IgD-negative memory B cell (primary cell): ENCODE data around the gene PTCH1. TPM values are rescaled to one million over a fixed set of nuclear protein-coding genes. Genes with fewer than 3 reads are reported as not detected.
A peak's percentile ranks its signal among the peaks of the same experiment; 100 is the strongest.

ENCODE experiments used
- H3K27ac Mint-ChIP-seq, 3 donors: one replicate each; pipeline ENCODE4 v1.8.0; 2020 to 2022; ENCODE audit warnings: mild to moderate bottlenecking in 3 of 3, mixed read lengths in 3 of 3, moderate library complexity in 1 of 3
- H3K27me3 Mint-ChIP-seq: one replicate; pipeline ENCODE4 v1.8.0; 2021; ENCODE audit warnings: mixed read lengths
- H3K36me3 Mint-ChIP-seq: one replicate; pipeline ENCODE4 v1.8.0; 2020; ENCODE audit warnings: mild to moderate bottlenecking, mixed read lengths
- H3K4me1 Mint-ChIP-seq, 3 donors: one replicate each; pipeline ENCODE4 v1.8.0; 2020 to 2022; ENCODE audit warnings: mixed read lengths in 3 of 3, mild to moderate bottlenecking in 1 of 3
- H3K4me3 Mint-ChIP-seq, 4 donors: one replicate each; pipeline ENCODE4 v1.8.0; 2020 to 2022; ENCODE audit warnings: mild to moderate bottlenecking in 4 of 4, mixed read lengths in 4 of 4, moderate library complexity in 3 of 4
- H3K9me3 Mint-ChIP-seq, 3 donors: one replicate each; pipeline ENCODE4 v1.8.0; 2020 to 2021; ENCODE audit warnings: mixed read lengths in 3 of 3, mild to moderate bottlenecking in 1 of 3
- polyA plus RNA-seq: library from polyadenylated mRNA; unstranded; fragments of 300-500 nt; fragmentation: Illumina TruSeq; gene quantifications from one replicate; pipeline ENCODE4 v1.2.3, GENCODE V29; 2021

The PTCH1 gene
- 19.3 TPM for polyA plus RNA-seq

DNA sequence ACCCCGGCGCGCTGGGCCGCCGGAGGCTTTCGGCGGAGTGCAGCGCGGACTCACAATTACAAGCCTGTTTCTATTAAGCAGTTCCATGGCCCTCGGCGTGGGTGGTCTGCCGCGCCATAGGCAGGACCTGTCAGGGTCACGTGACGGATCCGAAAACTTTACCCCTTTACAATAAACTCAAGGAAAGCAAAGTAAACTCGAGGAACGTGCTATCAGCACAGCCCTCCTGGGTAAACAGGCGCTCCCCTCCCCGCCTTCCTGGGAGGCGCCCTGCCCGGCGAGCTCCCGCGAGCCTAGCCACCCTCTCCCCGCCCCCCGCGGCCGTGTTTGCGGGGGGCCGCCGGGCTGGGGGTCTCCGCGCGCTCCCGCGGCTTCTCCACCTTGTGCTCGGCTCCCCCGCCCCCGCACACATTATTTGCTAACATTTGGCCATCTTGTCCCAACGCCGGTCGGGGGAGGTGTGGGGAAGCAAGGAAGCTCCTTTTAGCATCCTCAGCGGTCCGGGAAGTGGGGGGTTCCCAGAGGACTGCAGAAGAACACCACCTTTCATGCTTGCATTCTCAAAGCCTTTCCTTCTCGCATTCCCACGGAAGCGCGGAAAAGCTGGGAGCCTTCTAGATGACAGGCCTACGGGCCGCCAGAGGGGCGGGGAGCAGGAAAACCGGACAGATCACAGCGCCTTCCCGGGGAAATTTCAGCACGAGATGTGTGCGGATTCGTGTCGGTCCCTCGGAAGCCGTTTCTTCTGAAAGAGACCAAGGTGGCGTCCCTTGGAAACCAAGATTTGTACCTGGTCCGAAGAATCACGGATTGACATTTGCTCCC, at the start of gene PTCH1:
PTCH1 (minus strand) TSS at position 238 of the 825 bp plus-strand sequence.
- Mint-ChIP-seq H3K27ac (peak within 1 kb of the TSS; percentile 55 to 82 (median 70)), H3K9me3 (peaks cover 0 to 11% (median 4%) of the 10 kb centered on the region in 3 donors), H3K4me3 (peak within 1 kb of the TSS; percentile 88 to 98 (median 96)), H3K4me1 (peaks cover 5 to 7% (median 6%) of the 10 kb centered on the region in 3 donors), H3K27me3 (peaks cover 31% of the 10 kb centered on the region), H3K36me3 (peaks cover 3% of the 10 kb centered on the region)

DNA sequence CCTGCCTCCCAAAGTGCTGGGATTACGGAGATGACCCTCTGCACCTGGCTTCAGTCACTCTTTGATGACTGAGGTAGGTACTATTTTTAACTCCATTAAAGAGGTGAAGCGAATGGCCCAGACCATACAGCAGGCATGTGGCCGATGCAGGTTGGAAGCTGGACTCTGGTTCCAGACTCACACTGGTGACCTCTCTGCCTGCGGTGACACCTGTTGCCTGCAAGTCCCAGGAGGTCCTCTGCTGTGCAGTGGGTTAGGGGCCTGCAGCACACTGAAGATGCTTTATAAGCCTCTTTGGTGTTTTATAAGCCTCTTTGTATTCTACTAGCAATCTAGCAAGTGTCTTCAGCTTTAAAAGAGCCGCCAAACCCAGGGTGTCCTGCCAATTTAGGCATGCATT, 49.2 kb upstream of the PTCH1 start:
- Mint-ChIP-seq H3K4me1 (peaks cover 2 to 8% (median 6%) of the 10 kb centered on the region in 3 donors), H3K9me3 (peaks cover 0 to 2% (median 2%) of the 10 kb centered on the region in 3 donors), H3K4me3 (no peak overlapping the region), H3K27ac (no peak overlapping the region), H3K27me3 (peaks cover 26% of the 10 kb centered on the region), H3K36me3 (no peaks in the 10 kb centered on the region)

DNA sequence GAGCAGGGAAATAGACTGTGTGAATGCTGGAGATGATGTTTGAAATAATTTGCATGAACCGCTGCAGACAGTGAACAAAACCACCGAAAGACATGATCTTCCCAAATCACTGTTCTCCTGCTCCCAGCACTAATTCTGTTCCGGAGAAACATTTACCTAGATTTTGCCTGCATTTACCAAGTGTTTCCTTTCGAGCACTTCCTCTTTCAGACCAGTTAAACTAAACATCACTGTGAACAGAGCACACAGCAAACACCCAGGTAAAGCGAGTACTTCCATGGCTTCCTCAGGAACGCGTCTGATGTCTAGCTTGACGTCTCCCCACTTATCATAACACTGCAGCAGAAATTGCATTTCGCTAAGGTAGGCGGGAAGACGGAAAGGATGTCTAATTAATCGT, 45.1 kb upstream of the PTCH1 start:
- Mint-ChIP-seq H3K27me3 (peaks cover 16% of the 10 kb centered on the region), H3K27ac (no peak overlapping the region), H3K4me3 (peak overlapping the region in 1 of 4 donors; percentile 50)

DNA sequence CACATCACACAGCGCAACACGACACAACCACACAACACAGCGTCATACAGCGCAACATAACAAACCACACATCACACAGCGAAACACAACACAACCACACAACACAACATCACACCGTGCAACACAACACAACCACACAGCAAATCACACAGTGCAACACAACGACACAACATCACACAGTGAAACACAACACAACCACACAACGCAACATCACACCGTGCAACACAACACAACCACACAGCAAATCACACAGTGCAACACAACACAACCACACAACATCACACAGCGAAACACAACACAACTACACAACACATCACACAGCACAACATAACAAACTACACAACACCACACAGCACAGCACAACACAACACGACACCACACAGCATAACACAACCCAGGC, 40.4 kb upstream of the PTCH1 start:
- Mint-ChIP-seq H3K4me1 (peaks cover 6 to 7% (median 6%) of the 10 kb centered on the region in 3 donors), H3K4me3 (peak overlapping the region in 1 of 4 donors; percentile 5), H3K36me3 (no peaks in the 10 kb centered on the region), H3K27ac (no peak overlapping the region), H3K9me3 (peaks cover 0 to 4% (median 2%) of the 10 kb centered on the region in 3 donors), H3K27me3 (peaks cover 27% of the 10 kb centered on the region)

More for the DNA sequence above, 45.1 kb upstream of the PTCH1 start:
- H3K9me3 Mint-ChIP-seq: peaks cover 0 to 2% (median 0%) of the 10 kb centered on the region in 3 donors
- H3K36me3 Mint-ChIP-seq: no peaks in the 10 kb centered on the region
- peaks cover 6% of the 10 kb centered on the region in 3 donors for H3K4me1 Mint-ChIP-seq

DNA sequence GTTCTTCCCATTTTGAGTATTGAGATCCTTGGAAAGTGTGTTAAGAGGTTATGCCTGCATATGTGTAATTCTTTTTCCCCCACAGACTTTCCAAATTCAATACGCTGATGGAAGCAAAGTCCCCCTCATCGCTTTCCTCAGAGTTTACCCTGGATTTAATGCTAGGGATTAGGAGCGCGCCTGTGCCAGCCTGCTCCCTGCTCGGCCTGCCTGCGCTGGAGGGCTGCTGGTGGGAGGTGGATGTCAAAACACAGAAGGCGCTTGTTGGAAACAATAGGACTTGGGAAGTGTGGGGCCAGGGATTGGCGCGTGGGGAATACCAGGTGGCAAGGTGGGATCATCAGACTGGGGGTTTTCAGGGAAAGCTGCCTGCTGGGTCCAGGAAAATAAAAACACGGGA, 39.8 kb upstream of the PTCH1 start:
- peaks cover 0 to 5% (median 0%) of the 10 kb centered on the region in 3 donors for H3K4me1 Mint-ChIP-seq
- no peaks in the 10 kb centered on the region for H3K36me3 Mint-ChIP-seq
- H3K9me3 Mint-ChIP-seq: peaks cover 0 to 4% (median 2%) of the 10 kb centered on the region in 3 donors
- no peak overlapping the region for H3K4me3 Mint-ChIP-seq
- H3K27me3 Mint-ChIP-seq: peaks cover 26% of the 10 kb centered on the region
- no peak overlapping the region for H3K27ac Mint-ChIP-seq

DNA sequence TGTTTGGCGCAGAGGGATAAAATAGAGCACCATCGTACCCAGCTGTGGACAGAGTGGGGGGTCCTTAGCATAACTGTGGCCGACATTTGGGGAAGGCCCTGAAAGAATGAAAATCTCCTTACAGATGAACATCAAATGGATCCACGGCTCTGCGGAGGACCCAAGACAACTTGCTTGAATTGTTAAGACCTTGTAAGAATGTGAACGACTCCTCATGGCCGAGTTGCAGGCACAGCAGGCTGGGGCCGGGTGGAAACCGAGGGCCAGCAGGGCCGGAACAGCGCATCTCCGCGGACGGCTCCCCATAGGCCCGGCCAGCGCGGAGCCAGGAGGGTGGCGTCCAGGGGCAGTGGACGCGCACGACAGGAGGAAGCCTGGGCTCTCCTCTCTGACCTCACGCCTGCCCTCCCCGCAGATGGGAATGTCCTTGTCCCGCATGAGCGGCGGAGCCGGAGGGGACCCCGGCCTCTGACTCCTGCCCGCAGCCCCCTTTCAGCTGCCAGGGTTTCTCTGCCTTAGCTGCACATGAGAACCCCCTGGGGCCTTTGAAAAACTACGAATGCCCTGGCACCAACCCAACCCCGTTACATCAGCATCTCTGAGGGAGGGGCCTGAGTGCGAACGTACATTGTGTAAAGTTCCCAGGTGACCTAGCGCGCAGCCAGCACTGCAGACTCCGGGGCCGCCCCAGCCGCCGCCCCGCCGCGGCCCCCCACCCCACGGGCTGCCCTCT, 36.2 kb upstream of the PTCH1 start:
- H3K4me1 Mint-ChIP-seq: peaks cover 0 to 5% (median 0%) of the 10 kb centered on the region in 3 donors
- no peaks in the 10 kb centered on the region for H3K36me3 Mint-ChIP-seq
- no peak overlapping the region for H3K27ac Mint-ChIP-seq
- peaks cover 23% of the 10 kb centered on the region for H3K27me3 Mint-ChIP-seq
- H3K9me3 Mint-ChIP-seq: peaks cover 0 to 4% (median 0%) of the 10 kb centered on the region in 3 donors
- no peak overlapping the region for H3K4me3 Mint-ChIP-seq

DNA sequence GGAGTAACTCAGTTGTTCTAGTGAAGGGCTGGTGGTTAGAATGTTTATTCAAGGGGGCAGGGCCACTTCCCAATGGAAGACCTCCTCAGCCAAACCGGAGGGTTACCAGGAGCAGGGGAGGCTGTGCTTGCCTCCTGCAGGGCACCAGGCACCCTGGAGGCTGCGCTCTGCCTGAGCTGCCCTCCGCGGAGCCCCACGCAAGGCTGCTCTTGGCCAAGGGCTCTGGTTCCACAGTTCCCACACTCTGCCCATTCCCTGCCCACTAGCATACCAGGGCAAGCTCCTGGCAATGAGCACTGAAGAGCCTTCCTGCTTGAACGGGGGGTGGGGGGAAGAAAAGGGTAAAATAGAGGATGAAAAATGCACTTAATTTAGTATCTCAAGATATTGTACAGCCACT, 35.5 kb upstream of the PTCH1 start:
- Mint-ChIP-seq H3K27ac (no peak overlapping the region), H3K36me3 (no peaks in the 10 kb centered on the region), H3K4me3 (no peak overlapping the region), H3K4me1 (peaks cover 0 to 3% (median 0%) of the 10 kb centered on the region in 3 donors), H3K9me3 (peaks cover 0 to 4% (median 0%) of the 10 kb centered on the region in 3 donors), H3K27me3 (peaks cover 23% of the 10 kb centered on the region)

DNA sequence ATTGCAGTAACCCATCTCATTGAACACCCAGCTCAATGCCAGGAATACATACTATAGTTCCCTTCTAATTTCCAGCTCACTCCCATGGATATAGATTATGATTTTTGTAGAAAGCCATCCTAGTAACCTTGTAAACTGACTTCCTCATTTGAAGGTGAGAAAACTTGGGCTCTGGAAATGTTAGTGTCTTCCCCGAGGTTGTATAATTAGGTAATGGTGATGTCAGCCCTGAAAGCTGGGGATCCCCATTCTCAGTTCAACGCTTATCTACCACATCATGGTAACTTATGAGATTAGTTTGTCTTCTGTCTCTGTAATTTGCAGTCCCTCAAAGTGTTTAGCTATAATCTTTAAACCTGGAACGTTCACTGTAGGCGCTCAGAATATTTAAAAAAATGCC, 34.6 kb upstream of the PTCH1 start:
- peaks cover 0 to 2% (median 0%) of the 10 kb centered on the region in 3 donors for H3K4me1 Mint-ChIP-seq
- H3K36me3 Mint-ChIP-seq: no peaks in the 10 kb centered on the region
- H3K4me3 Mint-ChIP-seq: no peak overlapping the region
- H3K27ac Mint-ChIP-seq: no peak overlapping the region
- H3K27me3 Mint-ChIP-seq: peaks cover 23% of the 10 kb centered on the region
- peaks cover 0 to 4% (median 0%) of the 10 kb centered on the region in 3 donors for H3K9me3 Mint-ChIP-seq

DNA sequence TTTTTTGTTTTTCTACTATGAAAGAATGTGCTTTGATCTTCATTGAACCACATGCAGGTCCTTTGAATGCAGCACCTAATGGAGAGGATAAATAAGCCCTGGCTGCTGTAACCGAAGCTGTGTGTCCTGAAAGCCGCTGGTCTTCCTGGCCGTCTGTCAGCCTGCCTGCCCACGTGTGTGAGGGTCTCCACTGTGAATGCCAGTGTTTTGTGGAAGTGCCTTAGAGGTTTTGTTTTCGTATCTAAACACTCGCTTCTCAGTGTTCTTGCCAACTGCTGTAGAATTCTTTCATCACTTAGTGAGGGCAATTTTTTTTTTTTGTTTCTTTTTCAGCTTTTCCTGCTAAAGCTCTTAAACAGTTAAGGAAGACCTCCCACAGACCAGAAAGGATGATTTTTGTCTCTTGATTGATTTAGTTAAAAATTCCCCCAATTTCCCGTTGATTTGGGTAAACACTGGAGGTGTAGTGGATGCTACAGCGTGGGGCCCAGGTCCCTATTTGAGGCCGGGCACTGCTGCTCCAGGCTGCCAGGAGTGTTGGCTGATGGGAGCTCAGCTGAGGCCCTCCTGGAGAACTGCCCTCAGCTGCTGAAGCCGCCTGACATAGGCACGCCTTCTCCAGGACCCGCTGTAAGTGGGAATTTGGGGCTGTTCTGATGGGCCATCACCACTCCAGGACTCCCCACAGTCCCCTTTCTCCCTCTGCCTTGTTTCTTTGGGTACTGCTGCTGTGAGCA, 29.2 kb upstream of the PTCH1 start:
- Mint-ChIP-seq H3K4me1 (no peaks in the 10 kb centered on the region), H3K27ac (no peak overlapping the region), H3K9me3 (no peaks in the 10 kb centered on the region), H3K36me3 (no peaks in the 10 kb centered on the region), H3K27me3 (peaks cover 14% of the 10 kb centered on the region), H3K4me3 (peak overlapping the region in 1 of 4 donors; percentile 43)

DNA sequence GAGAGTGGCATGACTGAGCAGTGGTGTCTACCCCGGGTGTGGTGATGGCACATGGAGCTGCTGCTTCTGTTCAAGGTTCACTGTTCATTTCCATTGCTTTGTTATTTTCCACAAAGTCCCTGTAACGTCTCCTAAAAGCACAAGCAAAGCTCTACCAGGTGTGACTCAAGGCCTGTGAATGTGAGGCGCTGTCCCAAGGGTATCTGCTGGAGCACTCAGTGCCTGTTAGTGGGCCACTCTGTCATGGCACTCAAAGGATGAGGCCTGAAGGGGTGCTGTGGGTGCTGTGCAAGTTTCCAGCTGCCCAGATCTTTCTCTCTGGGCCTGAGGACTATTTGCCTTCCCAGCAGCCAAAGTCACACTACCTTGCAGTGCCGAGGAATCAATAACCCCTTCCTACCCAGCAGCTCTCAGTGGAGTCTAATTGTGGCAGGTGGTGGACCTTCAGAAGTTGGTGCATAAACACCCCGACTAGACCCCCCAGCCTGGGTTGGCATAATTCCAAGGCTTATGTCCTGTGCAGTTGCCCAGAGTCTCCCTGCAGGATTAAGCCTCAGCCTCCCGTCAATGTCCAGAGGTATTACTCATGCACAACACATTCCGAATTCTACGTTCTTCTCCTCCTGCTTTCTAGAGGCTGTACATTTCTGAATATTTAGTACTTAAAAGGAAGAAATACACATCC, 17.4 kb upstream of the PTCH1 start:
- H3K4me3 Mint-ChIP-seq: no peak overlapping the region
- H3K27ac Mint-ChIP-seq: no peak overlapping the region
- peaks cover 8% of the 10 kb centered on the region for H3K27me3 Mint-ChIP-seq
- no peaks in the 10 kb centered on the region for H3K36me3 Mint-ChIP-seq
- no peaks in the 10 kb centered on the region for H3K4me1 Mint-ChIP-seq
- peaks cover 0 to 2% (median 0%) of the 10 kb centered on the region in 3 donors for H3K9me3 Mint-ChIP-seq

DNA sequence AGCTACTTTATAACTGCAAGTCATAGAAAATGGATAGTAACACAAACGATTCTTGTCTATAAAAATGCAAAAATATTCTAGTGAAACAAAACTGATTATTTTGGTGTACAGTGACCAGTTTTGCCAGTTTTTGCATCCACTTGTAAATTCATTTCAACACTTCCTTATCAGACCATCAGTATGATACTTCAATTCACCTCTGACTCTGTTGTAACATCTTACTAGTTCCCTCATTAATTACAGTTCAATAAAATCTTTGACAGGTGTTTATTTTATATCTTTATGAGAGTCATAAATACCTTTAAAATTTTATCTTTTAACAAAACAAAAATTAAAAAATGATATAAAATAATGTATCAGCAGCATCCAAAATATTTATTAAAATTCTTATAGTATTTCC, 13.1 kb upstream of the PTCH1 start:
- no peak overlapping the region for H3K27ac Mint-ChIP-seq
- H3K4me3 Mint-ChIP-seq: no peak overlapping the region
- H3K27me3 Mint-ChIP-seq: peaks cover 19% of the 10 kb centered on the region
- peaks cover 0 to 2% (median 0%) of the 10 kb centered on the region in 3 donors for H3K9me3 Mint-ChIP-seq
- no peaks in the 10 kb centered on the region for H3K4me1 Mint-ChIP-seq
- H3K36me3 Mint-ChIP-seq: no peaks in the 10 kb centered on the region

DNA sequence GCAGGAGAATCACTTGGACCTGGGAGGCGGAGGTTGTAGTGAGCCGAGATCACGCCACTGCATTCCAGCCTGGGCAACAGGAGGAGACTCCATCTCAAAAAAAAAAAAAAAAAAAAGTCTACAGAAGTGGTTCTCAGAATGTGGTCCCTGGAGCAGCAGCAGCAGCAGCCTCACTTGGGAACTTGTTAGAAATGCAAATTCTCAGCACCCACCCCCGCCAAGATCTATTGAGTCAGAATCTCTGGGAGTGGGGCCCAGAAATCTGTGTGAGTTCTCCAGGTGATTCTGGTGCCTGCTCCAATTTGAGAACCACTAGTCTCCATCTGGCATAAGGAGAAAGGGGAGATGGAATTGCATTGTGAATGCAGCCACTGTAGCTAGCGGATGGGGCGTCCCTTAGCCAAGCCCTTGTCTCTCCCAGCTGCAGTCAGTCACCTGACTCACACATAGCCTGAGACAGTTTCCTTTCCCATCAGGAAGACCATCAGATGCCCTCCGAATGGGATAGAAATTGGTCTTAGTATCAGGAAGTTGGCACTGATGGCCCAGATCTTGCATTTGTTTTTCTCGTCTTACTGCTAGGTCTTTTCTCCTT, 12.2 kb upstream of the PTCH1 start:
- Mint-ChIP-seq H3K36me3 (no peaks in the 10 kb centered on the region), H3K4me1 (no peaks in the 10 kb centered on the region), H3K27me3 (peaks cover 19% of the 10 kb centered on the region), H3K9me3 (peaks cover 0 to 2% (median 0%) of the 10 kb centered on the region in 3 donors), H3K4me3 (no peak overlapping the region), H3K27ac (no peak overlapping the region)

DNA sequence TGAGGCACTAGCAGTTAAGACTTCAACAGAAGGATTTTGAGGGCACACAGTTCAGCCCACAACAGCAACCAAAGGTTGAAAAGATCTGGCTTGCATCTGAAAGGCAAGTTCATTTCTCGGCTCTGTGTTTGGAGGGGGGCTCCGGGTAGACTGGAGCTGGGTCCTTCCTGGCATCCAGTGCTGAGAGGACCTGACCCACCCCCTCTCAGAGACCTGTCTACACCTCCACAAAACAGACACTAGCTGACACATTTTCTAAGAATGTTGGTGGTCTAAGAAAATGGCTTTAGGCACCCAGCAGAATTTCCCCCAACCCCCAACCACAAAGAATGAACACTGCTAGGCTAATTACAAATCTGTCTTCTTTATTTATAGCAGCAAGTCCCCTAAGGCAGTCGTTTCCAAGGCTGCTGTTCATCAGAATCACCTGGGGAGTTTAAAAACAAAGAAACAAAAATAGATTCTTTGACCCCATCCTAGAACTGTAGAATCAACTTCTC, 6.2 kb upstream of the PTCH1 start:
- Mint-ChIP-seq H3K4me3 (no peak overlapping the region), H3K4me1 (peaks cover 0 to 2% (median 0%) of the 10 kb centered on the region in 3 donors), H3K27ac (no peak overlapping the region), H3K27me3 (peaks cover 6% of the 10 kb centered on the region), H3K36me3 (no peaks in the 10 kb centered on the region), H3K9me3 (peaks cover 0 to 11% (median 2%) of the 10 kb centered on the region in 3 donors)

DNA sequence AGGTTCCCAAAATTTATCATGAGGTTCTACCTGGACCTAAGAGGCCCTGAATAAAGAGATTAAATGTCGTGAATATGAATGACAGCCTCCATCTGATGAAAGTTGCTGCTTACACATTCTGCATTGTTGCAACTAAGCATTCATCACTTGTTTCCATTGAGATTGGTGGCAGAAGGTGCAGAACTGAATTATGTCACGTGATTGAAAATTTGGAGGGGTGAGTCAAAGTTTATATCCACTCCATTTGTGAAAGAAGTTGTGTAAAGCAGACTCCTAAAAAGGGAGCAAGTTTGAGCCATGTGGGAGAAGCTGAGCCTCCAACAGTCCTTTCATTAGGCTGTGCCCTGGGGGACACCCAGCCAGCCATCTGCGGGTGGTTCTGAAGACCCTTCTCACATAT, 4.9 kb upstream of the PTCH1 start:
- peaks cover under 1% of the 10 kb centered on the region for H3K36me3 Mint-ChIP-seq
- no peak overlapping the region for H3K4me3 Mint-ChIP-seq
- H3K27ac Mint-ChIP-seq: no peak overlapping the region
- H3K27me3 Mint-ChIP-seq: peaks cover 9% of the 10 kb centered on the region
- H3K4me1 Mint-ChIP-seq: peaks cover under 1 to 2% (median under 1%) of the 10 kb centered on the region in 3 donors
- H3K9me3 Mint-ChIP-seq: peaks cover 0 to 11% (median 4%) of the 10 kb centered on the region in 3 donors
